COLO829 (cell line): ENCODE results near the gene PADI4.

Experiments
- DNase-seq: peaks from one replicate; pipeline ENCODE4 v3.0.0; 2012; ENCODE audit warnings: low spot score

PADI4 gene

GRCh38 chr1:17286646-17287045 lies 21.4 kb upstream of the PADI4 start:
- no peak for DNase-seq

GRCh38 chr1:17287130-17287776 lies 20.7 kb upstream of the PADI4 start:
- DNase-seq: peak; percentile 30

GRCh38 chr1:17289721-17290120 lies 18.3 kb upstream of the PADI4 start:
- DNase-seq: no peak

GRCh38 chr1:17290553-17290952 lies 17.4 kb upstream of the PADI4 start:
- no peak for DNase-seq

GRCh38 chr1:17292299-17293160 lies 15.5 kb upstream of the PADI4 start:
- DNase-seq: no peak

- DNase-seq: peak; percentile 79
These were observed 14.1 kb upstream of the PADI4 start for GRCh38 chr1:17293681-17294425.

GRCh38 chr1:17295292-17295691 lies 12.7 kb upstream of the PADI4 start:
- DNase-seq: no peak

- no peak for DNase-seq
These were observed 11.9 kb upstream of the PADI4 start for GRCh38 chr1:17296086-17296485.

GRCh38 chr1:17297991-17298390 lies 10.0 kb upstream of the PADI4 start:
- no peak for DNase-seq

GRCh38 chr1:17301767-17302166 lies 6.2 kb upstream of the PADI4 start:
- no peak for DNase-seq

GRCh38 chr1:17304151-17304825 lies 3.7 kb upstream of the PADI4 start:
- no peak for DNase-seq

- DNase-seq: no peak
These were observed 3.2 kb upstream of the PADI4 start for GRCh38 chr1:17304826-17305175.

- DNase-seq: no peak
These were observed 2.4 kb upstream of the PADI4 start for GRCh38 chr1:17305576-17306095.

GRCh38 chr1:17306407-17306806 lies 1.6 kb upstream of the PADI4 start:
- no peak for DNase-seq

GRCh38 chr1:17306921-17307320 lies 1.1 kb upstream of the PADI4 start:
- DNase-seq: no peak

GRCh38 chr1:17307329-17307728 lies 668 bp upstream of the PADI4 start:
- no peak for DNase-seq

GRCh38 chr1:17308593-17308992 lies 596 bp downstream of the PADI4 start:
- no peak for DNase-seq

GRCh38 chr1:17309426-17310067 lies 1.6 kb downstream of the PADI4 start:
- no peak for DNase-seq

GRCh38 chr1:17310068-17310640 lies 2.2 kb downstream of the PADI4 start:
- no peak for DNase-seq

GRCh38 chr1:17313530-17314309 lies 5.7 kb downstream of the PADI4 start:
- DNase-seq: no peak
